Brain pericyte (primary cell): ENCODE data around the gene PIEZO2.
"Not testable (repeated sequence)": the region's sequence is repeated elsewhere in the genome, so short reads cannot be mapped to it uniquely, and the experiment has no call there.

Source experiments
- DNase-seq: peaks from one replicate; pipeline ENCODE4 v3.0.0-alpha.2; 2012; ENCODE audit warnings: low read depth, low spot score

The PIEZO2 gene

DNA sequence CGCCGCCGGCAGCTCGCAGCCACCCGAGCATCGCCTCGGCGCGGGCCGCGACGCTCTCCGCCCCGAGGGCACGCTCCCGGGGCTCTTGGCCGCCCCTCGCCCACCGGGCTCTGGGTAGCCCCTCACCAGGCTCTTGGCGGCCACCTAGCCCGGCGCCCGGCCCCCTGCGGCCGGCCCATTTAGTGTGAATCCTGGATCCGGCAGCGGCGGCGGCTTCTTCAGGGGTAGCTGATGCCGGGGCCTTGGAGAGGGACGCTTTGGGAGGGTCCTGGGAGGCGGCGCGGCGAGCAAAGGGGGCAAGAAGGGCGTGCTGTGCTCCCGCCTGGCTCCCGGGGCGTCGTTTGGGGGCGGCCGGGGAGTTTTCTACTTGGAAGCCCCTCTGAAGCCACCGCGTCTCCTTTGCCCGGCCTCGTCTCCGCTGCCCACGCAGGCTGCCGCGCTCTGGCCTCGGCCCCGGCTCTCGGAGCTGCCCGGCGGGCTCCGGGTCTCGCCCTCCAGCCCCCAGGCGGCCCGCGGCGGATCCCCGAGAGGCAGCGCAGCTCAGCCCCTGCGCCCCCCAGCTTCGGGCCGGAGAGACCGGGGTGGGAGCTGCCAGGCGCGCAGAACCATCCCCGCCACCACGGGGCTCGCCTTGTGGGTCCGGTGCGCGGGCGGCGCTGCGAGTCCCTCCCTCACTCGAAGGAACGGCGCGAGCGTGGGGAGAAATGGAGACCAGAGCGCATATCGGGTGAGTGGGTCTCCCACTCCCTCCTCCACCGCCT is 509 bp downstream of the PIEZO2 start:
- DNase-seq = no peak

DNA sequence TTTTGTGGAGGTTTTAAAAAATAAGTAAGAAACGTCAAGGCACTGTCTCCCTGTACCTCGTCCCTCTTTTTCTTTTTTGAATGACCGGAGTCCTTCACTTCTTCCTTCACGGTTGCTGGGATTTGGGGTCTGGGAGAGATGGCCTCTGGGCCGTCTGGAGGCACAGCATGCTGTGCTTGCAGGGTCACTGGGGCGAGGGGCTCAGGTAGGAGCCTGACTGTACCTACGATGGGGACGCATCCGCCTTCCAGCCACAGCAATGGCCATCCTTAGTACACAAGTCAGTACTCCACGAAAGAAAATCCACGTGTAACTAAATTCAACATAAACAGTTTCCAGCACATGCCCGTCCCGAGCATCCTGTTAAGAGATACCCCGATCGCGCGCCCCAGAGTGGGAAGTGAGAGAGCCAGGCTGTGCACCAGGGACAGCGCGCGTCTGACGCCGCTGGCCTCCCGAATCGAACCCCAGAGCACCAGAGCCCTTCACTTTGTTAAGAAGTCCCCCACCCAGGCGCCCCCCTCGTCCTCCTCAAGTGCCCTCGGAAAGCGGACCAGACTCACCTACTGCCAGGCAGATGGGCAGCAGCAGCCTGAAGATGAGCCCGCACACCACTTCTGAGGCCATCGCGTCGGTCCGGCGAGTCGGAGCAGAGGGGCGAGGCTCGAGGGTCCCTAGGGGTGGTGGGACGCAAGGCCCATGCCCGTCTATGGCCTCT is 1.2 kb downstream of the PIEZO2 start:
- no peak for DNase-seq

DNA sequence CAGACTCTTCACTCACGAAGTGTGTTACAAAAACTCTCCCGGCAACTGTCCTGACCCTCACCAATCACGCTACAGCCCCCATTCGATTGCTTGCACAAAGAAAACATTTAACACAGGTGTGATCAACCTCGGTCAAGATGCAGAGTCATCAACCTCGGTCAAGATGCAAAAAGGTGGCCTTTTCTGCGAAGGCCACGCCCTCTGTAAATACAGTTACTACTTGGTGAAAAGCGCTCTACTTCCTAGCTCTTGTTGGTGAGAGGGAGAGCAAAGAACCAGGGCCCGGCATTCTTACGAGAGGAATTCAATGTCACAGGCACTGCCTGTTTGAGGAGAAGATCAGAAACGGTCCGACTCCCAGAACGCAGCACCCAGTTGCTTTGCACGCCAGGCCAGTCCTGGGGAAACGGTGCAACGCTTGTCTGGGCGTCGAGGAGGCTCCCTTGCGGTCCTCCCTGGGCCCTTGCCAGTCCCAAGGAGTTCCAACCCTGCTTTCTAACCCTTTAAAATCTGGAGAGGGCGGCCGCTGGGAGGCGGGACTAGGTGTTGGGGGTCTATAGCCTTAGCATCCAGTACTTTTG is 1.9 kb downstream of the PIEZO2 start:
- no peak for DNase-seq

DNA sequence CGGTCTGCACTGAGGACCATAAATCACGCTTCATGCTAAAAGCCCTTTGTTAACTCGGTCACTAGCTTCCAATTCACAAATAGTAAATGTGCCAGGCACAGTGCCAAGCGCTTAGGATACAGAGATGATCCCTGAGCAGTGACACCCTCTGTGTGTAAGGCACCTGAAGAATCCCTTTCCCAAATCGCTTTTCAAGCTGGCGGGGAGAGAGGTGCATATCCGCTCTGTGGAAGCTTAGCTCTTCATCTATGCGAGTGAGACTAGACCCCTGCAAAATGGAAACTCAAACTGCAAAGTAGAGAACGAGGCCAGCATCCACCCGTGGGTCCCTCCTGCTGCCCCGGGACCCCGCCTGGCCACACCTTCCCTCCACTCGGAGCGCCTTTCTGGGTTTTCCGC is 2.4 kb downstream of the PIEZO2 start:
- no peak for DNase-seq

DNA sequence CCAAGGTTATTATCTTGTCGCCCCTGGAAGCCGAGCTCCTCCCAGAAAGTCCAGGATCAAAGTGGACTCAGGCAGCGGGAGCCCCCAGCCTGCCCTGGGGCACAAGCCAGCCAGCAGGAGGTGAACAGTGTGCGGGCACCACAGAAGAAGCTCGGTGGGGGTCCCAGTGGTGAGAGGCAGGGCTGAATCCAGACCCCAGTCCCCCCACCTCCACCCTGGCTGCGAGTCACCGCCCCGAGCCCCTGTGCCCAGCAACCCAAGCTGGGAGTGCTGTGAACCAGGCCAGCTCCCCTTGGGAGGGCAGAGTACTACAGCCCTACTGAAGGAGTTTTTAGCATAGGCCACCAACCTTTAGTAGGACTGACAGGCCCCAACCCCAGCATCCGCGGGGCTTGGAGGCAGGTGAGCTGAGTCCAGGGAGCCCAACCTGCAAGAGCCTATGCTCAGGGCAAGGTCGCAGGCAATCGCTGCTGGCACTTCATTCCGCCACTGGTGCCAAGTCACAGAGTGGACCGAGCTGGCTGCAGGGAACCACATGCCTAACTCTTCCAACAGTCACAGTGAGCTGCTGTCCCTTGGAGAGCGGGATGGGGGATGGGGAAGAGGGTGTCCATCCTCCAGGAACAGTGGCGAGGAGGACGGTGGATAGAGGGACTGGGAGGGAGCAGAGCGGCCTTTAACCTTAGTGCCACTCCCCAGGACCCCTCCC is 3.0 kb downstream of the PIEZO2 start:
- DNase-seq = no peak

DNA sequence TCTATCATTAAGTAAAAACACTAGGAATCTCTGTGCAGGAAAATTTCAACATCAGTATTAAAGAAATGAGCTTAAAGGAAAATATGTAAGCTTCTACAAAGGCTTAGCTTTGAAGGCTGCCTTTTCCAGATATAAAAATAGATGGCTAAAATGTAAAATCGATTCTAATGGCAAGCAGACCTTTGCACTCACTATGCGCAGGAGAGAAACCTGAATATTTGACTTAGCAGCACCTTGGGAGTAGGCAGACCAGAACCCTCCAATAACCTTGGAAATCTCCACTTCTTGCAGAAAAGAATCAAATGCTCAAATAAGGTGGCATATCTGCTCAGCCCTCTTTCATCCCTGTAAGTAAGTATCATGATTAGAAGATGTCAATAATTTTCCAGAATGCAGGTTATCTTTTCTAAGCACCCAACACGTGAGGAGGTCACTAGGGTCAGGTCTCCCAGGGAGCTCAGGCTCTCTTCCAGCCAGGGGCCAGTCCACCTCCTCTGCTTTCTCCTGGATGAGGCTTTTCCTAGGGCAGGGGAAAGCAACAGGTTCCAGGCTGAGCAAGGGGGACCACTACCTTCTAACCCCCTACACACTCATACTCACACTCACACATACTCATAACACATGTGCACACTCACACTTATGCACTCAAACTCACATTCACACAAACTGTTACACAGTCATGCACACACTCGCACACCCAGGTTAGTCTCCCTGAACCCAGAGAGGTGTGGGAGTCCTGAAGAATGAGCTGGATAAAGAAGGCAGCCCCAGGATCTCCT is 3.8 kb downstream of the PIEZO2 start:
- DNase-seq = no peak

DNA sequence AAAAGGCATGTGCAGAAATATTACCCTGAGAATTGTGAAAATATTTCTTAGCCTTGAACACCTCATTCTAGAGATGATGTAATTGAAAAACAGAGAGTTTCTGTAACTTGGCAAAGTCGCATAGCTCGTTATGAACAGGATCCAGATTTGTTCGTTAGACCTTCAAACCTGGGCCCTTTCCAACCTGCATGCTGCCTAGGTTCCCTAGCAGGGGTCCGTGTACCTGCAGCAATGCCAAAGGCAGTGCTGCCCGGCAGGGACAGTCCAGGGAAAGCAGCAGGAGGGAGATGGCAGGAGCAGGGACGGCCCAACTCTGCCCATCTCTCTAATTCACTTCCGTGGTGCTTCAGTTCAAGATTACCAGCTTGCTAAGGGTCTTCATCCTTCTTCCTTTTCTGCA is 12.0 kb downstream of the PIEZO2 start:
- DNase-seq = no peak

DNA sequence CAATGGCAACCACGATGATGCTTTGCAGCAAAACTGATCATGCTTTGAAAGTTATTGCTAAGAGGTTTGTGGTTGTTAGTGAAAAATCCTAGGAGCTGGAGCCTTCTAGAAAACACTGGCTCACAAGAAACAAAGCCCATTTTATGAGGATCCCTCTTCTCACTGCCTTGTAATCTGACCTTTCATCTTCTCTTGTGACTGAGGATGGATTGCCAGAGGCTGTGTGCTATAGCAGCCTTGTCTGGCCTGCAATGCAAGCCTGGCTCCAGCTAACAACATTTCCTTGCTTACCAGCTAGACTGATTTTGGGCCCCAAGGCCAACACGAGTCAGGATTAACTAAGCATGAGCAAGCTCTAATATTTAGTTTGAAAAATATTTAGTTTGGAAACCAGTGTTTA is 13.1 kb downstream of the PIEZO2 start:
- no peak for DNase-seq

DNA sequence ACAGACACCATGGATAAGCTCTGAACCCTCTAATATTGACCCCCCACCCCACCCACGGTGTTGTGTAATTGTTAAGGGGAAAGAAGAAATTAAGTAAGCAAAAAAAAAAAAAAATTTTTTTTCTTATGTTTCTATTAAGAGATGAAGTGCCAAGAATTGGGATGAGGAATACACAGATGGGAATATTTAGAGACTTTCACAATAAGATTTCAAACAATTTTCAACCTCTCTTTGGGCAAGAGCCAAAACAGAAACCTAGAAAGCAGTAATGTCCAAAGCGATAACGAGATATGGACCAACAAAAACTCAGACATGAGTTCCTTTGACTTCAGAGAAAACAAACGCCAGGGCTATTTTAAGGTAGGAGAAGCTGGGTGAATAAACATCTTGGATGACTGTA is 14.4 kb downstream of the PIEZO2 start:
- DNase-seq = no peak

DNA sequence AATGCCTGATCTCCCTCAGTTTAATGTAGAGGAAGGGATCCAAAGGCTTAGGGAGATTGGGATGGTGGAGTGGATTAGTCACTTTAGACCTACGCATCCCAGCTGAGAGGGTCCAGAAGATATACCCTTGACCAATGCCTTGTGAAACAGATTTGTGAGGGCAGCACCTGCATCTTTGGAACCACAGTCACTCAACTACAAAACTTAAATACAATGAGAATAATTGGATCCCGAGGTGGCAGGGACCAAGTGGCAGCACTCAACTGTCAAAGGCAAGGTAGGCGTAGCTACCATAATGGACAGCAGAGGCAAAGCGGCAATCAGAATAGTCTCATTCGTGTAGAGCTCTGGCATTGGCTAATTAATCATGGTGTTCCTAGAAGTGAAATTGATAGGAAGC is 20.3 kb downstream of the PIEZO2 start:
- not testable (repeated sequence) for DNase-seq

DNA sequence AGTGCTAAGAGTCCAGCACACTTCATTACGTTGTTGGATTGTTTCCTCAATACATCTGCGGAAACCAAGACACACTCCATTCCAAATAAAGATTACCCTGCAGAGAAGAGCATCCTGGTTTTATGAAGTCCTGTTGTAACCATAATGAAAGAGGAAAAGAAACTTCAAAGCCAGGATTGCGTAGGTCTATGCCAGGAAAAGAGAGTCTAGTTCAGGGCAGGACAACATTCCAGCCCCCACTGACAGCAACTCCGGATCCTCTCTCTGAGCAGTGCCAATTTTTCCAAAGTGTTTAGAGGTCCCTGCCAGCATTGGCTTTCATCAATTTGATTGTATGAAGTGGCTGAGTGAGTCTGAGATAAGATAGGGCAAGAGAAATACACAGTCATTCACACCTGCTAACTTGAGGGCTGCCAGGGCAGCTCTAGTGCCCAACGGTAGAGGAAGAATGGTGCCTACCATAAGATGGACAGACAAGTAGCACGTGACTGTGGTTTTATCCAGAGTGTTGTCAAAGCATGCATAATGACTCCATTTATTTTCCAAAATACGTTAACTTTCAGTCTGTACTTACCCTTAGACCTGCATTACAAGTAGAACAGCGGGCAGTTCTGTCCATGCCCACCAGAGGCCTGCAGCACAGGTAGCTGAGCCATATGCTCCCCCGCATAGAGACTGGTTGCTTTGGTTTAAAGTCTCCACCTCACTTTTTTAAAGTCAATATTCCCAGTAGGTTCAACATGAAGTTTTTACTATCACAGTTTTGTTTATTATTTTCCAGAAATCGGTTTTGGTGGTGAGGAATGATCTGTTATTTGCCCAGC is 23.7 kb downstream of the PIEZO2 start:
- DNase-seq = no peak

DNA sequence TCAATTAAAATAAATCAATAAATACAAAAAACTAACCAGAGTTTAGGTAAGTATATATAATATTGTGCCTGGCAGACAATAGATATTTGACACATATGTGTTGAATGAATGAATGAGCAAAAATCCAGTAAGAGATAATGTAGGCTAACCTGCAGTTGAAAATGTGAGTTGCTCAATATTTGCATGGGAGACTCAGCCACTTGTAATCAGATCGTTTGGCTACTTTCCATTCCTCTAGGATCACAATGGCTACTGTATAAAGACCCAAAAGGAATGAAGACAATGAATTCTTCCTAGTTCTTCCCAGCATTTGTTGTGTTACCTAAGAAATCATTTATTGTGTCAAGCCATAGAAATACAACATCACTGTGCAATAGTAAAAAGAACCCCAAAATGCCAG is 25.3 kb downstream of the PIEZO2 start:
- no peak for DNase-seq

DNA sequence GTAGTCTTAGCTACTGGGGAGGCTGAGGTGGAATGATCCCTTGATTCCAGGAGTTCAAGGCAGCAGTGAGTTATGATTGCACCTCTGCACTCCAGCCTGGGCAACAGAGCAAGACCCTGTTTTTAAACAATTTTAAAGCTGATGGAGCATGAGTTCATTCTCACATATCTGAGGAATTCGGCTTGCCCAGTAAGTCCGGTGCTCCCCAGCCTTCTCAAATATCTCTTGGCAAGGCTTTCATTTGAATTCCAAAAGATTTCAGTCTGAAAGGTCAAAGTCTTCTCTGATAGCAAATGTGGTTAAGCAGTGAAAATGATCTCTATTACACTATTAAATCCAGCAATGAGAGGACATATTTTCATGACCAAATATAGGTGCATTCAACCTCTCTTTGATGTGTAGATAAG is 27.9 kb downstream of the PIEZO2 start:
- DNase-seq = no peak

DNA sequence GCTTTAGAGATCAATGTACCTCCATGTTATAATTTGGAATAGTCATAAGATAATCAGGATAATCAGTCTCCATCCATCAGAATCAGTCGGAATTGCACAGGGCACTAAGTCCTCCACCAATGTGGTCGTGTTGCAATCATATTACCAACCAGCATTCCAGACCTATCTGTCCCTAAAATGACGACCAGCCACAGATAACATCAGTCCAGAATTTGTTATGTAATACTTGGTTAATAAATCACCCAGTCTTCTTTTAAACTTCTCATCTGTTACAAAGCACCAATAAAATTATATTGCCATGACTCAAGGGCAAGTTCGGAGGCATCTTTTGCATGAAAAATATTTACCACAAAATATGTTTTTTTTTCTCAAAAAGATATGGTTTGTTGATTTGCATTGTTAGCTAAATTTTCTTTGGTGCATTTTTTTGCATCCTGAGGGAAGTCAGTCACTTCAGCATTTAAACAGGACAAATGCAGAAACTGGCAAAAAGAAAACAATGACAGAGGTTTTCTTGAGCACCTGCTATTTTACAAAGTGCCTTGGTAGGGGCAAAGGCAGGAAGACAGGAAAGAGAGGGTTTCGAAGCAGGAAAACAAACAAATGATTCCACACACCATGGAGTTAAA is 29.3 kb downstream of the PIEZO2 start:
- no peak for DNase-seq

DNA sequence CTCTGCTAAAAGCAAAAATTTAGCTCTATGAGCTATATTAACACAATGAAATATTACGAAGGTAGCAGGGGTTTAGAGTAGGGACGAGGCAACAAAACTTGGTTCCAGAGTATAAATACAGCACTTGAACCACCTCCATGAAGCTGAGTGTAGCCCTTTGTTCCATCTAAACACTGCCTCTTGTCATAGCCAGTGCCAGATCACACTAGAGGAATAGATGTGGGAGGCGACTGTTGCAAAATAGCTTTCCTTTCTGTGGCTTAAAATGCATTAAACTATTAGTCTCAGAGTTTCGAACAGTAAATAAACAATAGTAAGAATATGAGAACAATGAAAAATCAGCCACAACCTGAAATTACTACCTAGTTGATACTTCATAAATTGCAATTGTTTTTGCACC is 29.8 kb downstream of the PIEZO2 start:
- DNase-seq = no peak

DNA sequence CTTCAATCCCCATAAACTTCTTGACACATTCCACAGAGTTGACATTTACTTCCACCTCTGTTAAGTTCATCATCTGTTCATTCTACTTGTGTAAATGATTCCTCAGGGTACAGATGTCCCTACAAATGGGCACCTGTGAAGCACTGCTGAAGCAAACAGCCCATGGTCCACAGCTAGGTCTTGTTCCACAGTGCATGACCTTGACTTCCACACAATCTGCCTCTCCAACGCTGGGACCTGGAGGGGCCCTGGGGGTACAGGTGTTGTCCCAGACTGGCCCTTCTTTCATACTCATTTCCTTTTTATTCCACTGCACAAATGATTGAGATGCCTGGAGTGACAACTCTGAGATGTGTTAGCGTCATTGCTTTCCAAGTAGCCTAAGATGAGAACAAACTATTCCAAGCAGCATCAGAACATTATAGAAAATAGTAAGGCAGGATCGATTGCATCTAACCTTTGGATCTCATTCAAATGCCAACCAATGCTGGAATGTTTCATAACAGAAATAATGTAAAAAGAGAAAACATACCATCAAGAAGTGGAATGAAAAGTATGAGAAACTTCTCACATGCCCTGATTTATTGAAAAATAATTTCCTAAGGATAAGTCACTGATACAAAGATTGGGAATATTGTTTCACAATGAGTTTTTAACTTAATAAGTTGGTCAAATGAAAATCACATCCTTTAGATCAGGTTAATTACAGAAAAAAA is 31.2 kb downstream of the PIEZO2 start:
- DNase-seq = no peak

DNA sequence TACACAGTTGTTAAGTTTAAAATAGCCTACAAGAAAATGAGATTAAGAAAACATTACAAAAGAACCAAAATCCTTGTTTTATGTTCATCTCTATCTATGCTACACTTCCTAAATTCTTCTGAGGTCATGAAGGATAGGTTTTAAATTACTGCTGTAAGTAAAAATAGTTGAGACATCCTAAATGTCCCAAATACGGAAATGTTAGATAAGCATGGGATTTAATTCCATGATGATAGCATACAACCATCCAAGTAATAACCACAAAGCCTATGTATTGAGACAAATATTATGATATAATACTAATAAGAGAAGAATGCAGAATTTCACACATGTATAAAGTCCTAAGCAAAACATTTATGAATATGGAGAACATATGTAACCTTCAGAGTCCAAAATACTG is 34.1 kb downstream of the PIEZO2 start:
- DNase-seq = no peak

DNA sequence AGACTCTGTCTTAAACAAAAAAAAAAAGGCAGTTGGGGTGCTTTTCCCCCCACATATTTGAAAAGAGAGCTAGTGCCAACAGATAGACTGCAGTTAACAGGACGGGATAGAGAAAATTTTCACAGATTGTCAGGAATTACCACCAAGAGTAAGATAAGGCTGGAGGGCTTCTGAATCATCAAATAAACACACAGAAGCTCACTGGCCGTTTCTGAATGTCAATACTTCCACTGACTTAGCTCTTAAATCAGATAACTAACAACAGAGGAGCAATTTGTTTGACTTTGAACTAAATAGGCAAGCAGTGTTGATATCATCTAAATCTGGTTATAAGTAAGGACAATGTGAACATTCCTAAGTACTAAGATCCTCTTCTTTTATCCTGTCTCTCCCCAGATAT is 34.7 kb downstream of the PIEZO2 start:
- no peak for DNase-seq

DNA sequence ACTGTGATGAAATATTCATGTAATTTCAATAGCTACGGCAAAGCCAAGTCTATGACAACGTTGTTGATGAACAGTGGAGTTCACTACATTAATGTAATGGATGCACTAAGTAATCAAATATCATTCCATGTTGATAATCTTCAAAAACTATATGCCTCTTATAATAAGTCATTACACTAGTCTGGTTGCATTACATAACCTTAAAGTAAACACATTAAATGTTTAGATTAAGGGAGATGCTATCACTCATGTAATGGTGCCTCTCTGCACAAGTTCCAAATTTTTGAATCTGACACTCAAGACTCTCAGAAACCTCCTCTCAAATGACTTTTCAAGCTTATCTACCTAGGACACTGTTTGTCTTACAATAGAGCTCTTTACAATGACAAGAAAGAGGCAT is 35.4 kb downstream of the PIEZO2 start:
- no peak for DNase-seq
